ENCODE measurements around the gene HEXIM2. TPM values are rescaled to one million over a fixed set of nuclear protein-coding genes. Genes with fewer than 3 reads are reported as not detected.

Gene HEXIM2
- total and polyA plus RNA-seq, 2 of the 13 experiments (the other 11 are each of a cell fraction or from before 2014, with no cell fraction given), result 27.1 to 32.4 TPM

- TF ChIP-seq, protein P1, sequence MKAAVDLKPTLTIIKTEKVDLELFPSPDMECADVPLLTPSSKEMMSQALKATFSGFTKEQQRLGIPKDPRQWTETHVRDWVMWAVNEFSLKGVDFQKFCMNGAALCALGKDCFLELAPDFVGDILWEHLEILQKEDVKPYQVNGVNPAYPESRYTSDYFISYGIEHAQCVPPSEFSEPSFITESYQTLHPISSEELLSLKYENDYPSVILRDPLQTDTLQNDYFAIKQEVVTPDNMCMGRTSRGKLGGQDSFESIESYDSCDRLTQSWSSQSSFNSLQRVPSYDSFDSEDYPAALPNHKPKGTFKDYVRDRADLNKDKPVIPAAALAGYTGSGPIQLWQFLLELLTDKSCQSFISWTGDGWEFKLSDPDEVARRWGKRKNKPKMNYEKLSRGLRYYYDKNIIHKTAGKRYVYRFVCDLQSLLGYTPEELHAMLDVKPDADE (CRISPR knock-in tag; IDR thresholded peaks at IDR 0.05), result peak; percentile 24; the same call in 1 of the 2 replicates
- TF ChIP-seq MTF2 (CRISPR knock-in tag; IDR thresholded peaks at IDR 0.05; ENCODE audit: borderline replicate concordance) (0 out of 2 replicates have a peak, but pooled peaks have one; percentile 73), ARID2 (CRISPR knock-in tag; IDR thresholded peaks at IDR 0.05; ENCODE audit: borderline replicate concordance) (0 out of 2 replicates have a peak, but pooled peaks have one; percentile 69), ZNF747 (CRISPR knock-in tag; IDR thresholded peaks at IDR 0.05; ENCODE audit: borderline replicate concordance) (0 out of 2 replicates have a peak, but pooled peaks have one; percentile 25), ZNF282 (IDR thresholded peaks at IDR 0.05; ENCODE audit: partially characterized antibody) (no peak), ZNF879 (CRISPR knock-in tag; IDR thresholded peaks at IDR 0.05) (0 out of 2 replicates have a peak, but pooled peaks have one; percentile 73), ZMAT3 (CRISPR knock-in tag; conservative IDR thresholded peaks at IDR 0.05) (peak; percentile 77), ZNF501 (CRISPR knock-in tag; IDR thresholded peaks at IDR 0.05) (peak; percentile 93), ONECUT2 (CRISPR knock-in tag; IDR thresholded peaks at IDR 0.05) (no peak), TOE1 (CRISPR knock-in tag; IDR thresholded peaks at IDR 0.05) (no peak), ZNF740 (CRISPR knock-in tag; IDR thresholded peaks at IDR 0.05) (0 out of 2 replicates have a peak, but pooled peaks have one; percentile 23), SMAD9 (CRISPR knock-in tag; IDR thresholded peaks at IDR 0.05) (no peak), NONO (IDR thresholded peaks at IDR 0.05) (no peak), NONO (CRISPR knock-in tag; conservative IDR thresholded peaks at IDR 0.05) (peak; percentile 51), ZNF607 (CRISPR knock-in tag; IDR thresholded peaks at IDR 0.05; ENCODE audit: borderline replicate concordance) (peak; percentile 82), ZNF414 (CRISPR knock-in tag; IDR thresholded peaks at IDR 0.05) (peak; percentile 67; the same call in 1 of the 2 replicates), ZNF441 (CRISPR knock-in tag; IDR thresholded peaks at IDR 0.05; ENCODE audit: borderline replicate concordance) (no peak), KAT7 (CRISPR knock-in tag; IDR thresholded peaks at IDR 0.05; ENCODE audit: borderline replicate concordance) (no peak), SP140L (CRISPR knock-in tag; IDR thresholded peaks at IDR 0.05; ENCODE audit: borderline replicate concordance) (no peak)
- TF ChIP-seq, protein P2, sequence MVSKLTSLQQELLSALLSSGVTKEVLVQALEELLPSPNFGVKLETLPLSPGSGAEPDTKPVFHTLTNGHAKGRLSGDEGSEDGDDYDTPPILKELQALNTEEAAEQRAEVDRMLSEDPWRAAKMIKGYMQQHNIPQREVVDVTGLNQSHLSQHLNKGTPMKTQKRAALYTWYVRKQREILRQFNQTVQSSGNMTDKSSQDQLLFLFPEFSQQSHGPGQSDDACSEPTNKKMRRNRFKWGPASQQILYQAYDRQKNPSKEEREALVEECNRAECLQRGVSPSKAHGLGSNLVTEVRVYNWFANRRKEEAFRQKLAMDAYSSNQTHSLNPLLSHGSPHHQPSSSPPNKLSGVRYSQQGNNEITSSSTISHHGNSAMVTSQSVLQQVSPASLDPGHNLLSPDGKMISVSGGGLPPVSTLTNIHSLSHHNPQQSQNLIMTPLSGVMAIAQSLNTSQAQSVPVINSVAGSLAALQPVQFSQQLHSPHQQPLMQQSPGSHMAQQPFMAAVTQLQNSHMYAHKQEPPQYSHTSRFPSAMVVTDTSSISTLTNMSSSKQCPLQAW (CRISPR knock-in tag; IDR thresholded peaks at IDR 0.05), result peak; percentile 90
Measured at GRCh38 chr17:45132572-45133463, 28.9 kb upstream of the HEXIM2 start (continued).
